Activated naive CD8-positive, alpha-beta T cell treated with anti-CD3 and anti-CD28 coated beads, Interleukin-2, amount 50 U/mL, for 24 hours (primary cell): Measurements from ENCODE around the gene SYNGAP1.
"Not testable (repeated sequence)": the region's sequence is repeated elsewhere in the genome, so short reads cannot be mapped to it uniquely, and the experiment has no call there.

ENCODE experiments used
- ATAC-seq: fragments of 150-1000 bp; cut with Tn5 transposase; one replicate; pipeline ENCODE4 v1.10.0; 2021
- DNase-seq: peaks from one replicate; pipeline ENCODE4 v3.0.0; 2021
- H3K27ac Mint-ChIP-seq: one replicate; pipeline ENCODE4 v1.8.0; 2021; ENCODE audit warnings: mild to moderate bottlenecking, mixed read lengths
- H3K27me3 Mint-ChIP-seq: one replicate; pipeline ENCODE4 v1.8.0; 2021; ENCODE audit warnings: mixed read lengths
- H3K36me3 Mint-ChIP-seq: one replicate; pipeline ENCODE4 v1.8.0; 2021; ENCODE audit warnings: low read depth, mixed read lengths
- H3K4me1 Mint-ChIP-seq: one replicate; pipeline ENCODE4 v1.8.0; 2021; ENCODE audit warnings: mixed read lengths
- H3K4me3 Mint-ChIP-seq: one replicate; pipeline ENCODE4 v1.8.0; 2021; ENCODE audit warnings: mild to moderate bottlenecking, moderate library complexity, mixed read lengths
- H3K9me3 Mint-ChIP-seq: one replicate; pipeline ENCODE4 v1.8.0; 2021; ENCODE audit warnings: mixed read lengths

Gene SYNGAP1

GRCh38 chr6:33391278-33391921, 28.5 kb upstream of the SYNGAP1 start, which contains the start of gene KIFC1:
KIFC1 (plus strand) TSS chr6:33391823; CDS start chr6:33391986, 163 bp downstream.
- Mint-ChIP-seq H3K9me3 (no peaks in the 10 kb centered on the region), H3K4me3 (peak within 1 kb of the TSS; percentile 94), H3K36me3 (peaks cover 30% of the 10 kb centered on the region), H3K27ac (peak within 1 kb of the TSS; percentile 95), H3K27me3 (no peaks in the 10 kb centered on the region), H3K4me1 (peaks cover 41% of the 10 kb centered on the region)
- DNase-seq (peak; percentile 99), ATAC-seq (peak; percentile 93)

DNA sequence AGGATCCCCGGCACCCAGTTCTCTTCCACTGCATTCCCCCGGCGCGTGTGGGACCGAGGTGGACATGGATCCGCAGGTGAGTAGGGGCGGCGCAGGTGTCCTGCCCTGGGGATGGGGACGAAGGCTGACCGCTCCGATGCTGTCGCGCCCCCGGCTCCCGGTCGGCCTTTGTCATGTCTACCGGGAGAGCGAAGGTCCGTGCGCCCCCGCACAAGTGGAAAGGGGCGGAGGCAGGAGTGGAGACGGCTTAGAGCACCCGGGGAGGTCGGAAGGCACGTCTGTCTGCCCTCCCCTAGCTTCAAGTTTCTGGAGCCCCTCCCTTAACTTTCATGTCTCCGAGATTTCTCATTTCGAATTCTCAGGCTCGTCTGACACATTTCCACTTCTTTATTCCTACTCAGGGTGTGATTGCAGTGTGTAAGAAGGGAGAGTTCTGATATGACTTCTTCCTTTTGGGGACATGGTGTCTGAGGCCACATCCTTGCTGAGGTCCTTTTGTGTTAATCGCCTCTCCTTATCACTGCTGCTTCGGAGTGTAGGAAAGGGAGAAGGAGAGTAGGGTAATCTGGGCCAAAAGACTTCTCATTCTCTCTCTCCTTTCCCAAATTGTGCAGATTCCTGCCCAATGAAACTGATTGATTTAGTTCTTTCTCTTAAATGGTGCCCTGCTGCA, 27.8 kb upstream of the SYNGAP1 start:
- ATAC-seq (peak; percentile 34), DNase-seq (peak; percentile 63)
- peaks cover 41% of the 10 kb centered on the region for H3K4me1 Mint-ChIP-seq
- H3K4me3 Mint-ChIP-seq: peak overlapping the region; percentile 94
- H3K27me3 Mint-ChIP-seq: no peaks in the 10 kb centered on the region
- peaks cover 30% of the 10 kb centered on the region for H3K36me3 Mint-ChIP-seq
- peak overlapping the region; percentile 95 for H3K27ac Mint-ChIP-seq
- no peaks in the 10 kb centered on the region for H3K9me3 Mint-ChIP-seq

DNA sequence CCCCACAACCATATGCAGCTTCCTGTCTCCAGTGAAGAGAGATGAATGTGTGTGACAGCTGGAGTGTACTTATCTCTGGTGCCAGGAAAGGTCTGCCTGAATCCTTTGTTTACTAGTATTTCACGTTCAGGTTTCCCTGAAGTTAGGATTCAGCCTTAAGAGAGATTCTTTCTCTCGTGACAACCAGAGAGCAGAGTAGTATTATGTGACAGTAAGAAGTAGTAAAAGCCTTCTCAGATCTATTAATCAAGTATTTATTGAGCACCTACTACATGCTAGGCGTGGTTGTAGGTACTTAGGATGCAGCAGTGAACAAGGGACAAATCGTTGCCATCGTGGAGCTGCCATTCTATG, 27.3 kb upstream of the SYNGAP1 start:
- no peak for DNase-seq
- H3K4me1 Mint-ChIP-seq: peaks cover 41% of the 10 kb centered on the region

GRCh38 chr6:33392979-33393378, 26.9 kb upstream of the SYNGAP1 start:
- peak overlapping the region; percentile 94 for H3K4me3 Mint-ChIP-seq
- H3K27me3 Mint-ChIP-seq: no peaks in the 10 kb centered on the region
- ATAC-seq (no peak), DNase-seq (no peak)
- H3K4me1 Mint-ChIP-seq: peaks cover 41% of the 10 kb centered on the region
- H3K27ac Mint-ChIP-seq: peak overlapping the region; percentile 95
- H3K9me3 Mint-ChIP-seq: no peaks in the 10 kb centered on the region
- peaks cover 35% of the 10 kb centered on the region for H3K36me3 Mint-ChIP-seq

More for the DNA sequence above, 27.3 kb upstream of the SYNGAP1 start:
- peaks cover 32% of the 10 kb centered on the region for H3K36me3 Mint-ChIP-seq
- peak overlapping the region; percentile 94 for H3K4me3 Mint-ChIP-seq
- ATAC-seq: no peak
- no peaks in the 10 kb centered on the region for H3K9me3 Mint-ChIP-seq
- no peaks in the 10 kb centered on the region for H3K27me3 Mint-ChIP-seq
- H3K27ac Mint-ChIP-seq: peak overlapping the region; percentile 95

DNA sequence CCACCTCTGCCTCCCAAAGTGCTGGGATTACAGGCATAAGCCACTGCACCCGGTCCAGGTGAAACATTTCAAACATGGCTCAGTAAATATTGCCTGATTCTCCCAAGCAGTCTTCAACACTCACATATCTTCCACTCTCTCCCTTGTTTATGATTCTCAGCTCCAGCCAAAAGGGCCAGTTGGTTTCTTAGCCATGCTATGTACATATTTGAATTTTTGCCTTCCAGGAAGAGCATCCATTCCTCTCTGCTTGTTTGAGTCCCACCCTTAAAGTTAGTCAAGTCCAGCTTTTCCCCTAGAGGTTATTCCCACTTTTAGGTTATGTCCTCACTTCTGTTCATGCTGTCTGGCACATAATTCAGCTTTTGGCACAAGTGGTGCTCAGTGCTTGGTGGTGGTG, 22.3 kb upstream of the SYNGAP1 start:
- no peaks in the 10 kb centered on the region for H3K9me3 Mint-ChIP-seq
- peaks cover 46% of the 10 kb centered on the region for H3K36me3 Mint-ChIP-seq
- H3K27me3 Mint-ChIP-seq: no peaks in the 10 kb centered on the region
- H3K4me1 Mint-ChIP-seq: peaks cover 22% of the 10 kb centered on the region
- DNase-seq (no peak), ATAC-seq (no peak)
- no peak overlapping the region for H3K27ac Mint-ChIP-seq
- no peak overlapping the region for H3K4me3 Mint-ChIP-seq

- not testable (repeated sequence) for H3K27me3 Mint-ChIP-seq, ATAC-seq, H3K9me3 Mint-ChIP-seq, DNase-seq, H3K4me3 Mint-ChIP-seq, H3K27ac Mint-ChIP-seq
- Mint-ChIP-seq H3K36me3 (peaks cover 44% of the 10 kb centered on the region), H3K4me1 (peaks cover 14% of the 10 kb centered on the region)
Observed at GRCh38 chr6:33398601-33399000, 21.3 kb upstream of the SYNGAP1 start.

- ATAC-seq, H3K27ac Mint-ChIP-seq, H3K9me3 Mint-ChIP-seq, H3K27me3 Mint-ChIP-seq, DNase-seq, H3K4me3 Mint-ChIP-seq, H3K4me1 Mint-ChIP-seq: not testable (repeated sequence)
- H3K36me3 Mint-ChIP-seq: peaks cover 49% of the 10 kb centered on the region
Observed at GRCh38 chr6:33399881-33400280, 20.0 kb upstream of the SYNGAP1 start.

DNA sequence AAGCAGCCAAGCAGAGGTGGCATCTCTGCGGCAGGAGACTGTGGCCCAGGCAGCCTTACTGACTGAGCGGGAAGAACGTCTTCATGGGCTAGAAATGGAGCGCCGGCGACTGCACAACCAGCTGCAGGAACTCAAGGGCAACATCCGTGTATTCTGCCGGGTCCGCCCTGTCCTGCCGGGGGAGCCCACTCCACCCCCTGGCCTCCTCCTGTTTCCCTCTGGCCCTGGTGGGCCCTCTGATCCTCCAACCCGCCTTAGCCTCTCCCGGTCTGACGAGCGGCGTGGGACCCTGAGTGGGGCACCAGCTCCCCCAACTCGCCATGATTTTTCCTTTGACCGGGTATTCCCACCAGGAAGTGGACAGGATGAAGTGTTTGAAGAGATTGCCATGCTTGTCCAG, 15.0 kb upstream of the SYNGAP1 start:
- Mint-ChIP-seq H3K36me3 (peaks cover 49% of the 10 kb centered on the region), H3K4me3 (no peak overlapping the region), H3K9me3 (no peaks in the 10 kb centered on the region), H3K27me3 (no peaks in the 10 kb centered on the region), H3K4me1 (peaks cover 6% of the 10 kb centered on the region), H3K27ac (no peak overlapping the region)
- ATAC-seq: no peak
- DNase-seq: no peak

DNA sequence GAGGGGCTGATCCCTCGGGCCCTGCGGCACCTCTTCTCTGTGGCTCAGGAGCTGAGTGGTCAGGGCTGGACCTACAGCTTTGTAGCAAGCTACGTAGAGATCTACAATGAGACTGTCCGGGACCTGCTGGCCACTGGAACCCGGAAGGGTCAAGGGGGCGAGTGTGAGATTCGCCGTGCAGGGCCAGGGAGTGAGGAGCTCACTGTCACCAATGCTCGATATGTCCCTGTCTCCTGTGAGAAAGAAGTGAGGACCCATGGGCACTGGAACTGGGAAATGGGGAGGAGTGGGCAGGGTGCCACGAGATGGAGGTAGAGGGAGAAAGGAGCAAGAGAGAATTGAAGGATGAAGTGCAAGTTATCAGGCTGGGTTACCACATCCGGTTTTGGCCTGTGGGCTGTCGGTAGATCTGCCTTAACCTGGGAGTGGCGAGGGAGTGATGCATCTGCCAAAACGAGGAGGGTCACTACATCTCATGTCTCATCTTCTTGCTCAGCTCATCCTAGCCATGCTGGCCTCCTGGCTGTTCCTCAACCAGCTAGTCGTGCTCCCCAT, 14.4 kb upstream of the SYNGAP1 start:
- no peaks in the 10 kb centered on the region for H3K9me3 Mint-ChIP-seq
- peaks cover 8% of the 10 kb centered on the region for H3K4me1 Mint-ChIP-seq
- H3K4me3 Mint-ChIP-seq: no peak overlapping the region
- no peaks in the 10 kb centered on the region for H3K27me3 Mint-ChIP-seq
- H3K27ac Mint-ChIP-seq: no peak overlapping the region
- H3K36me3 Mint-ChIP-seq: peaks cover 44% of the 10 kb centered on the region
- DNase-seq (no peak), ATAC-seq (no peak)

- ATAC-seq: no peak
- peaks cover 44% of the 10 kb centered on the region for H3K36me3 Mint-ChIP-seq
- H3K9me3 Mint-ChIP-seq: no peaks in the 10 kb centered on the region
- peaks cover 8% of the 10 kb centered on the region for H3K4me1 Mint-ChIP-seq
- H3K4me3 Mint-ChIP-seq: no peak overlapping the region
- no peak overlapping the region for H3K27ac Mint-ChIP-seq
- no peaks in the 10 kb centered on the region for H3K27me3 Mint-ChIP-seq
- DNase-seq: no peak
Observed at GRCh38 chr6:33406126-33406525, 13.7 kb upstream of the SYNGAP1 start.

DNA sequence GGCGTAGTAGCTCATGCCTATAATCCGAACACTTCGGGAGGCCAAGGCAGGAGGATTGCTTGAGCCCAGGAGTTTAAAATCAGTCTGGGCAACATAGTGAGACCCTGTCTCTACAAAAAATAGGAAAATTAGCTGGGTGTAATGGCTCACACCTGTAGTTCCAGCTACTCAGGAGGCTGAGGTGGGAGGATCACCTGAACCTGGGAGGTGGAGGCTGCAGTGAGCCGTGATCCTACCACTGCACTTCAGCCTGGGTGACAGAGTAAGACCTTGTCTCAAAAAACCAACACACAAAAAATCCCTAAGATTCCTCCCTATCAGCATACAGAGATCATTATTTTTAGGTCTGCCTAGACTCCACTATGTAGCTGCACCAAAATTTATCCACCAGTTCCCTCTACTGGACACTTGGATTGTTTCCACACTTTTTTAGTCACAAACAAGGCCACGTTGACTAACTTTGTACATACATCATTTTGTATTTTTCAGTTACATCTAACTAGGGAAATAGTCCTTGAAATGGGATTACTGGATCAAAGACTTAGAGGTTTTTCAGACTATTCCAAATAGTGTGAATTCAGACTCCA, 12.6 kb upstream of the SYNGAP1 start:
- H3K36me3 Mint-ChIP-seq: peaks cover 44% of the 10 kb centered on the region
- no peak overlapping the region for H3K4me3 Mint-ChIP-seq

DNA sequence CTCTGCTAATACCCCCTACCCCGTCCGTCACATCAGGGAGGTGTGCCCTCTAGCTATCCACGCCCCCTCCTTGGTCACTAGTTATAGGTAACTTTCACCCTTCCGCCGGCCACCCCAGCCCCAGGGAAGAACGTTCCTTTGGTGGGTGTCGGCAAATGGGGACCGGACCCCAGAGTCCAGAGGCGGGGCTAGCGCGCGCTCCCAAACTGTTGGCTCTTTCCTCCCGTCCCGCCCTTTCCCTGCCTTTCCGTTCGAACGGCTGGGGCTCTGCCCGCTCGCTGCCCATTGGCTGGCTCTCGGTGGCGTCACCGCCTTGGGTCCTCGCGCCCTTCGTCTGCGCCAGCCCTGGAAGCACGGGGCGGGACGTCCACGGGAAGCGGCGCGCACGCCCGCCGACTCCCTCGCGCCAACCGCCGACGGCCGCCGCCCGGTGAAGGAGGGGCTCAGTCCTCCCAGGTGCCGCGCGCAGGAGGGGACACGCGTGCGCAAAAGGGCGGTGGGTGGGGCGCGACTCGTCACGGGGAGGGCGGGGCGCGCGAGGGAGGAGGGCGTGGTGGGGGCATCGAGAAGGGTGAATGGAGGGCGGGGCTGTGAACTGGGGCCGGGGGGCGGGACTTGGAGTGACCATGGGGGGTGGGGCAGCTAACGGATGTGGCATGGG, 9.7 kb upstream of the SYNGAP1 start:
- peak overlapping the region; percentile 96 for H3K27ac Mint-ChIP-seq
- peak overlapping the region; percentile 89 for H3K4me3 Mint-ChIP-seq
- DNase-seq (peak; percentile 96), ATAC-seq (peak; percentile 93)
- peaks cover 38% of the 10 kb centered on the region for H3K4me1 Mint-ChIP-seq
- no peaks in the 10 kb centered on the region for H3K27me3 Mint-ChIP-seq
- peaks cover 29% of the 10 kb centered on the region for H3K36me3 Mint-ChIP-seq
- no peaks in the 10 kb centered on the region for H3K9me3 Mint-ChIP-seq

More for the DNA sequence above, 12.6 kb upstream of the SYNGAP1 start:
- no peaks in the 10 kb centered on the region for H3K9me3 Mint-ChIP-seq
- H3K27me3 Mint-ChIP-seq: no peaks in the 10 kb centered on the region
- ATAC-seq (no peak), DNase-seq (no peak)
- peaks cover 16% of the 10 kb centered on the region for H3K4me1 Mint-ChIP-seq
- no peak overlapping the region for H3K27ac Mint-ChIP-seq

- peak within 1 kb of the TSS; percentile 96 for H3K27ac Mint-ChIP-seq
- H3K9me3 Mint-ChIP-seq: no peaks in the 10 kb centered on the region
- ATAC-seq (peak; percentile 48), DNase-seq (no peak)
- H3K27me3 Mint-ChIP-seq: no peaks in the 10 kb centered on the region
- H3K36me3 Mint-ChIP-seq: peaks cover 25% of the 10 kb centered on the region
- H3K4me3 Mint-ChIP-seq: peak within 1 kb of the TSS; percentile 89
- H3K4me1 Mint-ChIP-seq: peaks cover 46% of the 10 kb centered on the region
Observed at GRCh38 chr6:33410711-33411631, 8.9 kb upstream of the SYNGAP1 start, which contains the start of gene PHF1. PHF1 (plus strand) TSS chr6:33411014; CDS start chr6:33412264, 1,250 bp downstream.
